Limb (tissue), 2 donors: ENCODE data around the gene MXRA8.

Experiments used
- DNase-seq, 2 donors: peaks; one replicate each; pipeline ENCODE4 v3.0.0-alpha.2; 2016; ENCODE audit errors: extremely low spot score in 2 of 2

Gene MXRA8

DNA sequence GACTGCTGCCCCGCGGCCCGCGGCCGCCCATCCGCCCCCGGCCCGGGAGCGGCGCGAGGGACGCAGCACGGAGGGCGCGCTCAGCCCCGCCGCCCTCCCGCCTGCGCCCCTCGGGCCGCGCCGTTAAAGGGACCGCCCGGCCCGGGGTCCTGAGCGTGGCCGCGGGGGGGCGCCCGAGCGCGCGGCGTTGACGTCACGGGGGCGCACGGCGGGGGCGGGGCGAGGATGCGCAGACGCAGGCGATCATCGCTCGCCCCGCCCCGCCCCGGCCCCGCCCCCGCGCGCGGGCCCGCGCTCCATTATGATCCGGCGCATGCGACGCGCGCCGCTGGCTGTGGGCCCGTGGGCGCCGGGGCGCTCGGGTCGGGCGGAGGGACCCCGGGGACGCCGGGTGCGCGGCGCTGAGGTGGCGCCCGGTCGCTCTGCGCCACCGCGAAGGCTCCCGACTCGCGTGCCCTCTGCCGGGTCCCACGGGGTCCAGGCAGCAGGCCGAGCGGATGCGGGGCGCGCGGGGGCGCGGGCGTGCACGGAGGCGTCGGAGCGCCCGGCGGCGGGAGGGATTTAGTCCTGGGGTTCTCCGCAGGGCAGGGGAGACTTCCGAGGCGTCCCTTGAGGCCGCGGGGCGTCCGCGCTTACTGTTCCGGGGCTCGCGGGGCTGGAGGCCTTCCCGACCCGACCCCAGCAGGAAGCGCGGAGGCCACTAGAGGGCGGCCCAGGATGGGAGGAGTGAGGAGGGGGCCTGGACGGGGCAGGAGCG lies 8.9 kb downstream of the MXRA8 start, which contains the start of gene DVL1:
Gene DVL1, minus strand, starts transcription at position 163 of the 757 bp plus-strand sequence. CDS start 353 bp downstream, outside the sequence.
- peak; percentile 55 to 86 for DNase-seq

DNA sequence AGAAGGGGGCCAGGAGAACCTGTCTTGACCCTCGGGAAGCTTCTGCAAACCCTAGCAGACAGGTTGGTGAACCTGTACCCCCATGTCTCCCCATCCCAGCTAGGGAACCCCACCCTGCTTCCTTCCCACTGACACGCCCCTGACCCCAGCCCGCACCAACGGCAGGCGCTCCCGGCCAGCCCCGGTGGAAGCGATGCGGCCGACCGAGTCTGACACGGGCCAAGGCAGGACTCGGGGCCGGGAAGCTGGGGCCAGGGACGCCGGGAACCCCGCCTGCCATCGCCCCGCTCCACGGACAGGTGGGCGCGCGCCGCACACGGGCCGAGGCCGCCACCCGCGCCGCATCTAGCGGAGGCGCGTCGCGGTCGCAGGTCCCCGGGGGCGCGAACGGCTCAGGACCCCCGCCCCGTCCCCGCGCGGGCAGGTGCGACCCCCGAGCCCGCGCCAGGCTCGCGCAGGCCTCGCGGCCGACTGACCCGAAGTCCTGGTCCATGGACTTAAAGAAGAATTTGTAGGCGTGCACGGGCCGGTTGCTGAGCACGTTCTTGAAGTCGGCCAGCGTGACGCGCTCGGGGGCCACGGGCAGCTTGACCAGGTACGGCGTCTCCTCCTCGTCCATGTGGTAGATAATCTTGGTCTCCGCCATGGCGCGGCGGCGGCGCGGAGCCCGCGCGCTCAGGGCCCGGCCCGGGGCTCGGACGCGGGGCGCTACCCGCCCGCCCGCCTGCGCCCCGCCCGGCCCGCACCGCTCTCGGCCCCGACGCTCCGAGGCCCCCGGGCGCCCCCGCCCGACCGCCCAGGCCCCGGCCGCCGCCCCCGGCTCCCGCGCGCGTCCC lies 9.7 kb downstream of the MXRA8 start:
- DNase-seq = no peak

DNA sequence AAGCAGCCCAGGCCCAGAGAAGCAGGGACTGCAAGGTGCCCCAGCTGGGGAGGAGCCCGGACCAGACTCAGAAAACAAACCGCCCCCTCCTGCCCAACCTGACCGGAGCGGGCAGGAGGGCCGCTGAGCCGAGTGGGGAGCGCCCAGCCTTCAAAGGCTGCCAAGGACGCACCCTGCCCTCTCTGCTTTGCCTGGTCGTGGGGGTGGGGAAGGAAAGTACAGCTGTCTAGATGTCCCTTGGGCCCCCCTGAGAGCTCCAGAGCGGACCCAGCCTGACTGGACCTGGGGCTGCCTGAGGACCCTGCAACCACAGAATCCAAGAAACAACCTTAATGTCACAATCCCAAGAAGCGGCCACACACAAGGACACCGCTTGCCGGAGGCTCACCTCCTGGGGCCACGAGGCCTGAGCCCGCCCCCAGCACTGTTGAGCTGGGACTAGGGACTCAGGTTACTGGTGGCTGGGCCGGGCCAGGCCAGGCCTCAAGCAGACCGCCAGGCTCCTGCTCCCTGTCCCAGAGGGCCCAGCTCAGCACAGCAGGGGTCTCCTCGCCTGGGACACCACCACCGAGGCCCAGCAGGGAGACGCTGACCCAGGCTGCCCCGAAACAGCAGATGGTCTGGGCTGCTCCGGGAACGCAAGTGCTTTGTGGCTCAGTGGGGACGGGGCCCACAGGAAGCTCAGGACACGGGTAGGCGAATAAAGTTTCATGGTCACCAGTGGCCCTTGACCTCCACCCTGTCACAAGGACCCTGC lies 10.5 kb downstream of the MXRA8 start:
- DNase-seq = no peak

DNA sequence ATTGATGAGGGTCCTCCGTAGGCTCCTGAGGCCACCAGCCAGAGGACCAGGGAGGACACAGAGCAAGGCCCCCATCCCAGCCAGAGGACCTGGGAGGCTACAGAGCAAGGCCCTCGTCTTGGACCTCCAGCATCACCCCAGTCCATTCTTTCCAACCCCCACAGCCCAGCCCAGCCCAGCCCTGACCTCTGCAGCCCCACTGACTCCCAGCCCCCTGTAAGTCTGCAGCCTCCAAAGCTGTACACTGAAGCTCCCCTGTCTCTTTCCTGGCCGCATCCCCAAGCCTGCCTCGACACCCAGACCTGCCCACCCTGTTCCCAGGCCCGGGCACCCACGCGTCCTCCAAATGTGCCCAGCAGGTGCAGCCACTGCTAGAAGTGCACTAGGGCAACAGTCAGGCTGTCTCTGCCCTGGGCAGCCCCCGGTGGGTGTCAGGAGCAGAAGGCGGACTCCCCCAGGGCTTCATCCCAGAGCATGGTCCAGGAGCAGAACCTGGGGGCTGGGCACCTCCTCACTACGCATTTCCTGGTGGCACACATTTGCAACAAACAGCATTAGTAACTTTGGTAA lies 11.2 kb downstream of the MXRA8 start:
- no peak for DNase-seq

DNA sequence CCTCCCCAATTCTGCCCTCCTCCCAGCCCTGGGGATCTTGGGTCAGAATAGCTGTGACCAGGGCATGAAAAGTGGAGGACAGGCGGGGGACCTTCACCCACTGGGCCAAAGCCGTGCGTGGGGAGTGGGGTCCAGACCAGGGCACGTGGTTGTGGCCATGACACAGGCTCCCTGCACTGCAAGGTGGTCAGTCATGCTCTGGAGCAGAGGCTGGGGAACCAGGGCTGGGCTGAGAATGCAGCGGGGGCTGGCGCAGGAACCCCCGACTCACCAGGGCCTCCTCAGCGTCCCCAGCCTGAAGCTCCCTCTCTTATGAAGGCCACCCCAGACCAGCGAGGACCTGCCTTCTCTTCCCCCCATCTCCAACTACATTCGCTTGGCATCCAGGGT lies 11.9 kb downstream of the MXRA8 start:
- DNase-seq = no peak

DNA sequence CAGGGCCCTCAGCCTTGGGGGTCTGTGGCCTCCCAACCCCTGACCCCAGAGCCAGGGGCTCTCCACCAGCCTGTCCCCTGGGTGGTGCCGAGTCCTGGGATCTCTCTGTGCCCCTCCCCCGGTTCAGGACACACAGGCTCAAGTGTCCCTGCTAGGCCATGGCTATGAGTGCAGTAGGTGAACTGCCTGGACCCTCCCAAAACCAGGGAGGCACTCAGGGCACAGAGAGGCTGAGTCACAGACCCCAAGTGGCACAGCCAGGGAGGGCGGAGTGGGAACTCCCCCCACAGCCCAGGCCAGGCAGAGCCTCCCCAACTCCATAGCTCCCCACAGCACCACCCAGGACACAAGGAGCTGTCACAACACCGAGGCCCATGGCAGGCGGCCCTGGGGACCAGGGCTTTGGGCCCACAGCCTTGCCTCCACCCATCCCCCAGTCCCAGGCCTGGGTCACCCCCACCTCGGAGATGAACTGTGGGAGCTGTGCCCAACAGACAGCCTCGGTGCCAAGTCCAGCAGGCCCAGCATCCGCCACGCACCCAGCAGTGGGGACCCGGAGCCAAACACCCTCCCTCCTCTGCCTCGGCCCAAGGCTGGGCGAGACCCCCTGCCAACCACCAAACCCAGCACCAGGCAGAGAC lies 12.4 kb downstream of the MXRA8 start:
- no peak for DNase-seq

DNA sequence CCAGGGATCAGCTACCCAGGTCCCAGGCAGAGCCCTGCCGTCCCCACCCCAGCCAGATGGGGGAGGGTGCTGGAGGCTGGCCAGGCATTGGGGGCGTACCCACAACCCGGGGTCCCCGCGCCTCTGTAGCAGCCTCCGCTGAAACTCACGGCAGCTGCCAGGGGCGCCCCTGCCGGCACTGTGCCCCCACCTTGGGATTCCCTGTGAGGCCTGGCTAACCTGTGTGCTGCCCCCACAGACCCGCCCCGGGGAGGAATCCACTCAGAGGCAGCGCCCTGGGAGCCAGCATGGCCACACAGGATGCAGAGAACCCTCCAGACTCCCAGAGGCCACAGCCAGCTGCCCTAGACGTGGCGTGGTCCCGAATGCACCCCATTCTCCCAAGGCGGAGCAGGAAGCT lies 13.0 kb downstream of the MXRA8 start:
- DNase-seq = no peak

DNA sequence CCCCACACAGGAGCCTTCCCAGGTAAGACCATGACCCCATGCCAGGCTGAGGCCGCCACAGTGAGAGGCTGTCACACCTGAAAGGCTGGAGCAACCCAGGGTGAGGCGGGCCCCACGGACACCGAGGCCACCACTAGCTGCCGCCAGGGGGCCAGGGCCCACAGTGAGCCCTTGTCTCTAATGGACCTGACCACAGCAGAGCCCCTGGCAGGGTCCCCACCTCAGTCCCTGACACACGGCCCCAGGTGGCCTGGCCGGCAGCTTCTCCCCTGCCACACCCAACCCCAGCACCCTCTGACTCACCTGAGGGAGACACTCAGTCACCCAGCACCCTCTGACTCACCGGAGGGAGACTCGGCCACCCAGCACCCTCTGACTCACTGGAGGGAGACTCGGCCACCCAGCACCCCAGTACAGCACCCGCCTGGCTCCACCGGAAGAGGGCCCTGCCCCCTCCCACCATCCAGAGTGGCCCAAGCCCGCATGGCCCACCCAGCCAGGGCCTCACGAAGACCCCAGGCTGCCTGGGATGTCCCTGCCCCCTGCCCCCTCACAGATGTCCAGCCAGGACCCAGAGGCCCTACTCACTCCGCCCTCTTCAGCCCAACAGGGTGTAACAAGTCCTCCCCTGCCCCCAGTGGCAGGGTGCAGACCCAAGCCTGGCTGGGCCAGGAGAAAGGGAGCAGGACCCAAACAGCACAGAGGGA lies 13.5 kb downstream of the MXRA8 start:
- DNase-seq = no peak

DNA sequence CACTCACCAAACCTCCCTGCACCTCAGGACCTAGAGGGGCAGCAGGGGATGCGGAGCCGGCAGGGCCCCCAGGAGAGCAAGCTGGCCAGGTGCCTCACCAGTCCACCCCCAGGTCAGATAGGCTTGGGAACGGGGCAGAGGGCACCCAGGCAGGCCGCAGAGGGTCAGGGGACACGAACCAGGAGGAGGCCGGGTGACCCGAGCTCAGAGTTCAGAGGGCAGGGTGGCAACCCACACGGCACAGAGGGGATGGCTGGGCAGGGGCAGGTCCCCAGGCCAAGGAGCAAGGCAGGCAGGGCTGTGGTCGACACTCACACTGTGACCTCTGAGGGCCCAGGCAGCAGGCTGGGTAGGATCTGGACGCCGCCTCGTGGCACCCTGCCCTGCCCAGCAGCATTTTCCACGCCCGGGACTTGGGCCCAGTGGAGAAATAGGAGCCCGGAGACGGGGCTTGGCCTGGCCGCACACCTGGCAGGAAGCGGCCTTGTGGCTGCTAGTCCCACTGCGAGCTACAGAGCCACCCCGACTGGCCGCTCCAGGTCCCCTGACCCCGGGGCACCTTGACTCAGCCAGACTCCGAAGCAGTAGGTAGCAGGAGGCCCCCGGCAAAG lies 14.4 kb downstream of the MXRA8 start:
- no peak for DNase-seq

DNA sequence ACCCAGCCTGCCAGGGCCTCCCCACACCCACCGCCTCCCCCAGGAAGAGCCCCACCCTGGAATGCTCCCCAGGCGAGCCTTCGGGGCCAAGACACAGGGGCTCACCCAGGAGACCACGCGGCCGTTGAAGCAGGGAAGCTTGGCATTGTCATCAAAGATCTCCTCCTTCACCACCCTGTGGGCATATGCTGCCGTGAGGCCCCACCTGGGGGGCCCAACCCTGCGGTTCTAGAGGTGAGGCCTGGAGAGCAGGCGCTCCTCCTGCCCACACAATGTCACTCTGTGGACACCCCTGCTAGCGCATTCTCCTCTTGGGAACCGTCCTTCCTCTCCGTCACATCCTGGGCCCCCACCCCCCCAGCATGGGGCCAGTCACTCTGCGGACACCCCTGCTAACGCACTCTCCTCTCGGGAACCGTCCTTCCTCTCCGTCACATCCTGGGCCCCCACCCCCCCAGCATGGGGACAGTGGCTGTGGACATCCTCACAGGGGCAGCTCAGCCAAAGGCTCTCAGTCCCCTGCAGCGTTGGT lies 15.7 kb downstream of the MXRA8 start:
- DNase-seq = no peak

DNA sequence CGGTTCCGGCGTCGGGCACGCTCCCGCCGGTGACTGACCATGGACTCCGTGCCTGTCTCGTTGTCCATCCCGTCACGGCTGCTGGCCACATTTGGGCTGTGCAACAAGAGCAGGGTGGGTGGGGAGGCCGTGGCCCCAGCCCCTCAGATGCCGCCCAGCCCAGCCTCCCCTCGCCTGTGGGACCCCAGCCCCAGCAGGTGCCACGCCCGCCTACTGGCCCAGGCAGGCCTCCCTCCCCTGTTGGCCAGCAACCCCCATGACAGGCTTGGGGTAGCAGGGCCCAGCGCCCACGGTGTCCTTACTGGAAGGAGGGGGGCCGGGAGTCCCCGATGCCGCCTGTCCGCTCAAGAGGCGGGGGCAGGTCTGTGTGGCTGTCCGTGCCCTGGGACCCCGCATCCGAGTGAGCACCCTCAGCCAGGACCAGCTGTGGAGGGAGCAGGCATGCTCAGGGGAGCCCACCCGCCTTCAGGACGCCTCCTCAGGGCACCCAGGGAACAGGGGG lies 16.2 kb downstream of the MXRA8 start:
- DNase-seq = no peak

DNA sequence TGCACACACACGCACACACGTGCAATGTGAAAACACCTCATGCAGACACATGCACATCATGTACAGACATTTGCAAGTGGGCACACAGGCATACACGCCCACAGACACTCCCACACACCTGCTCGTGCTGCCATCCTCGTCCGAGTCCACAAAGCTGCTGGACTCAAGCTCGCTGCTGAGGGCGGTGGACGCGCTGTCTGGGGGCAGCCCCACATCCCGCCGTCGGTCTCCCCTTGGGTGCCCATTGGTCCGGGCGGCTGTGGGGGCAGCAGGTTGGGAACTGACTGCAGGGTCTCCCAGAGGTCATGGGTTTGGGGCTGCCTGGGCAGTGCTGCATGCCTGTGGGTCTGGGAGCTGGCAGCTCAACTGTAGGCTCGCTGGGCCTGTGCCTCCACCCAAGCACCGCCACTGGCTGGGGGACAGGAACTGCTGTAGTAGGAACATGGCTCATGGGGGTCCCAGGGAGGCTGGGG lies 16.8 kb downstream of the MXRA8 start:
- no peak for DNase-seq

DNA sequence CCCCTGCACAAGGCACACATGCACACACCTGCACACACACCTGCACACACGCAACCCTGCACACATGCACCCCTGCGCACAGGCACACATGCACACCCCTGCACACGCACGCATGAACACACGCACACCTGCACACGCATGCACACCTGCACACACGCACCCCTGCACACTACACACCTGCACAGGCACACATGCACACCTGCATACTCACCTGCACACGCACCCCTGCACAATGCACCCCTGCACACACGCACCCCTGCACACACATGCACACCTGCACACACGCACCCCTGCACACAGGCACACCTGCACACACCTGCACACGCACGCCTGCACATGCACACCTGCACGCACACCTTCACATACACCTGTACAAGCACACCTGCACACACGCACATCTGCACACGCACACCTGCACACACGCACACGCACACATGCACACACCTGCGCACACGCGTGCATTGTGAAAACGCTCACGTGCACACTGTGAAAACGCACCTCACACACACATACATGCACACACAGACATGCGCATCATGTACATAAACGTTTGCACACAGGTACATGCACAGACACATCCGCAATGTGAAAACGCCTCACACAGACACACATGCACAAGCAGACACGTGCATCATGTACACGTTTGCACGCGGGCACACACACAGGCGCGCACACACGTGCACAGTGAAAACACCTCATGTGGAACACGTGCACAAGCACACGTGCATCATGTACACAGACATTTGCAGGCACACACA lies 17.4 kb downstream of the MXRA8 start:
- no peak for DNase-seq

DNA sequence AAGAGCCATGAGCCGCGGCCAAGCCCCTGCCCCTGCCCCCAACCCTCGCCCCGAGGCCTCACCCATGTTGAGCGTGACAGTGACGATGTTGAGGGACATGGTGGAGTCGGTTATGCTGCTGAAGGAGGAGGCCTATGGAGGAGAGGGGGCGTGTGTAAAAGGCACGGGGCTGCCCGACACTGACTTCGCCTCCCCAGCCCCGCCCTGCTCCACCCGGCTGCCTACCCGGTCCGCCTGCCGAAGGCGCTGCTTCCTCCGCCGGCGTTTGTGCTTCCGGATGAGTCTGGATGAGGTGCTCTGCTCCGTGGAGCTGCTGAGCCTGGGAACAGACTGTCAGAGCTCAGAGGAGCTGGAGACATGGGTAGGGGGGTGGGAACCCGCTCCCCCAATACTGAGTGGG lies 18.2 kb downstream of the MXRA8 start:
- DNase-seq = no peak

DNA sequence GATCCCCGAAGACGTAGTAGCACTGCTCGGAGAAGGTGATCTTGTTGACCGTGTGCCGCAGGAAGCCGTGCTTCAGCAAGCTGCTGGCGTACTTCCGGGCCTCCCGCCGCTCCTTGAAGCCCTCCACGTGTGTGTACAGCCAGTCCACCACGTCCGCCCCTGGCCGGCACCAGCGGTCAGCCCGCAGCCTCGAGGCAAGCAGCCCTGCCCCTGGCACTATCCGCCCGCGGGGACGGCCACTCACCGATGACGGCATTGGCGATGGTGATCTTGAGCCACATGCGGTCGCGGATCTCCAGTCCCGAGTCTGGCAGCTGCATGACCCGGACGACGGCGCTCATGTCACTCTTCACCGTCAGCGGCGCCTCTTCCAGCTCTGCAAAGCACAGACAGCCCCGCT lies 20.1 kb downstream of the MXRA8 start:
- no peak for DNase-seq

DNA sequence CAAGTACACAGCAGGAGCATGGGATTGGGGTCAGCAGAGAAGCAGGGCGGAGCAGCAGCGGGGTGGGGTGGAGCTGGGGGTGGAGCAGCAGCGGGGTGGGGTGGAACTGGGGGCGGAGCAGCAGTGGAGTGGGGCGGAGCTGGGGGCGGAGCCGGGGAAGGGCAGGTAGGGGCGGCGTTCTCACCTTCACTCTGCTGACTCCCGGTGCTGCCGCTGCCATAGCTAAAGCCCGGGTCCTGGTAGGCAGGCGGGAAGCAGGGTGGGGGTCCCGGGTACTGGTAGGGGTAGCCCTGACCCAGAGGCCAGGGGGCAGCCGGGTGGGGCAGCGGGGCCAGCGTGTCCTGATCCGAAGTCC lies 20.6 kb downstream of the MXRA8 start:
- no peak for DNase-seq

DNA sequence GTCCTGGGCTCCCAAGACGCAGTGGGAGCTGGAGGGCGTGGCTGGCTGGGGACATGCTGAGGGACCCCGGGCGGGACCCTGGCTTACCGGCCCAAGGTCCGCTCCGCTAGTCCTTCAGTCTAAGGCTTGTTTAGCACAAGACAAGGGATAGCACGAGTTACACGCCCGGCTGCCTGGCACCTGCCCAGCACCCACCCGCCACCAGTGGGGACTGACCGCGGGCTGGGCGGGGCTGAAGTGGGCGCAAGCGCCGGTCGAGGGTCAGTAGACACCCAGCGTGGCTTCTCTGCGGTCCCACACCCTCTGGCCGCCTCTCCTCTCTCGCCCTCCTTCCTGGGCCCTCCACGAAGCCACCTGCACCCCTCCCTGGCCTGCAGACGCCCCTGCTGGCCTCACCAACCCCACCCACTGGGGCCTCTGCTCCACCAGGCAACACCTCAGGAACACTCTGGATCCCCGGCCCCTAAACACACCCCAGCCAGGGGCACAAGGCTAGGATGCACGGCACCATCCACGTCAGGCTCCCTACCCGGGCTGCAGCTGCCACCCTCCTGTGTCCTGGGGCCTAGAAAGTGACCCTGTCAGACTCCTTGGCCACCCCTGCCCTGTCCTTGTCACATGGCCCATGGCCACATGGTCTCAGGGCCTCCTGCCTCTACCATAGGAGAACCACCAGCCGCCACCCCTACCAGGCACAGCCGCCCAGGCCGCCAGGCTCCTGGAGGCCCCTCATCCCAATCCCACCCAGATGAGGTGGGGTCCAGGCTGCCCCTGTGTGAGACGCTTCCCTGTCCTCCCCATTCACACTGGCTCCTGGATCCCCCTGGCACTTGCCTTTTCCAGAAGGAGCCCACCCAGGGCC lies 21.2 kb downstream of the MXRA8 start:
- DNase-seq = no peak

DNA sequence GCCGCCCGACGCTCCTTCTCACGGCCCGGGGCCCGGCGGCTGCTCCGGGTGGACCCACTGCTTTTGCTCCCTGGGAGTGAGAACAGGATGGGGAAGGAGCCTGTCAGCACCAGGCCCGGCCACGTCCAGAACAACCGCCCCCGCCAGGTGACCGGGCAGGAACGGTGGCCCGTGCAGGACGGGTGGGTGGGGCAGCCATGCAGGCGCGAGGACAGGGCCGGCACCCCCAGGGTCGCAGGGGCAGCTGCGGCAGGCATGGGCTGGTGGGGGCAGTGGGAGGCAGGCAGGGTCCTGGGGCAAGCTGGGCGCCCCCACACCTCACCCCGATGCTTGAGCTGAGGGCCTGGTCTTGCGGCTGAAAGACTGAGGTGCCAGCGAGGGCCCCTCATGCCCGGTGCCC lies 21.9 kb downstream of the MXRA8 start:
- DNase-seq = no peak
